Sigmoid colon (tissue), 7 donors: Measurements from ENCODE around the gene SCN10A. TPM values are rescaled to one million over a fixed set of nuclear protein-coding genes. Genes with fewer than 3 reads are reported as not detected.

Experiments used
- DNase-seq: peaks from one replicate; pipeline ENCODE4 v3.0.0-alpha.2; 2019
- H3K27ac ChIP-seq, 4 donors: fragments of 200-600 bp; sonication (generic); one replicate each; pipeline ENCODE4 v1.5.1; 2016 to 2019; ENCODE audit warnings: mild to moderate bottlenecking in 1 of 4
- H3K27me3 ChIP-seq, 3 donors: fragments of 200-600 bp; sonication (generic); one replicate each; pipeline ENCODE4 v1.5.1; 2019; ENCODE audit warnings: mild to moderate bottlenecking in 1 of 3
- H3K36me3 ChIP-seq, 4 donors: fragments of 200-600 bp; sonication (generic); one replicate each; pipeline ENCODE4 v1.5.1; 2016 to 2019
- H3K4me1 ChIP-seq, 4 donors: fragments of 200-600 bp; sonication (generic); one replicate each; pipeline ENCODE4 v1.5.1; 2017 to 2019
- H3K4me3 ChIP-seq, 4 donors: fragments of 200-600 bp; sonication (generic); one replicate each; pipeline ENCODE4 v1.5.1; 2017 to 2019; ENCODE audit warnings: mild to moderate bottlenecking in 2 of 4, moderate library complexity in 1 of 4
- H3K9me3 ChIP-seq, 4 donors: fragments of 200-600 bp in 3 of 4; sonication (generic) in 3 of 4; one replicate each; pipeline versions ENCODE4 v1.5.1 to v1.6.1; 2013 to 2019
- EP300 ChIP-seq, 4 donors: sonication (generic); formaldehyde crosslinking; IDR thresholded peaks; one replicate each; pipeline ENCODE4 v1.6.1; 2017; ENCODE audit warnings: antibody characterized with exemption in 4 of 4
- POLR2A ChIP-seq, 2 donors: fragments of 450-650 bp; IDR thresholded peaks; one replicate each; pipeline ENCODE4 v1.6.1; 2016; ENCODE audit warnings: antibody characterized with exemption in 2 of 2, mild to moderate bottlenecking in 2 of 2, moderate library complexity in 2 of 2
- POLR2AphosphoS5 ChIP-seq, 4 donors: sonication (generic); formaldehyde crosslinking; IDR thresholded peaks; one replicate each; pipeline ENCODE4 v1.6.1; 2017; ENCODE audit warnings: antibody characterized with exemption in 4 of 4
- WGBS, 2 donors: extraction: QIAGEN DNeasy Blood & Tissue Kit; methylation state at CpG; one replicate each; pipeline ENCODE4 v1.1.7; 2013; 5-methylcytosine and 5-hydroxymethylcytosine counted together
- intact Hi-C: fragments of 100-400 bp; cut with DNase I; formaldehyde crosslinking; loops from one replicate; pipeline ENCODE4 v1.15.1; 2023
- polyA plus RNA-seq, 3 donors: library from polyadenylated mRNA; stranded (reverse); fragments of 200-250 nt; gene quantifications; one replicate each; pipeline ENCODE4 v1.2.3, GENCODE V29; 2013
- total RNA-seq, 4 donors: library from RNA; depleted of rRNA; stranded (reverse); fragments of >200 nt; gene quantifications; one replicate each; pipeline ENCODE4 v1.1.0, GENCODE V29; 2016
- TF ChIP-seq, protein P1 (sequence below), 4 experiments: fragments of 450-650 bp in 3 of 4; fragments of 200-600 bp in 1 of 4; IDR thresholded peaks; one replicate each; pipeline ENCODE4 v1.5.1; 2016 to 2019; ENCODE audit warnings: antibody characterized with exemption in 4 of 4, mild to moderate bottlenecking in 3 of 4, moderate library complexity in 2 of 4
- donor health status: healthy with polysubstance abuse.
- donor health status: Bipolar disorder and iron deficiency.
- donor health status: healthy.

The SCN10A gene
- total and polyA plus RNA-seq, 7 donors, result not detected

DNA sequence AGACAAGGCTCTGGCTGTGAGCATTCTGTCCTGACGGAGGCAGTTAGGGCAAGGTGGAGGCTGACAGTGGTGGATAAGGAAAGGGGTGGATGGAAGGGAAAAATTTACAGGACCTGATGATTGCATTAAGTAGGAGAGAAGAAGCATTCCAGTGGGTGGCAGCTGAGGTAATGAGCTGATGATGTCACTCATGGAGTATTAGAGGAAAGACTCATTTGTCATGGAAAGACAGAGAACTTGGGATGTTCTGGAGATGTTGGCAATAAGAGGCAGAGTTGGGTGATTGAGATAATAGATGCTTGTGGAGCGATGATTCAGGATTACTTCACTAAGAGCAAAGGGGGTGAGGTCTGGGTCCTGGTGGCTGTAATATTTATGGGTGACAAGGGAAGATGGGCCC, 102.9 kb downstream of the SCN10A start:
- H3K9me3 ChIP-seq, result no peaks in the 10 kb centered on the region
- no peak for TF ChIP-seq EP300 (IDR thresholded peaks at IDR 0.05)
- TF ChIP-seq, protein P1, sequence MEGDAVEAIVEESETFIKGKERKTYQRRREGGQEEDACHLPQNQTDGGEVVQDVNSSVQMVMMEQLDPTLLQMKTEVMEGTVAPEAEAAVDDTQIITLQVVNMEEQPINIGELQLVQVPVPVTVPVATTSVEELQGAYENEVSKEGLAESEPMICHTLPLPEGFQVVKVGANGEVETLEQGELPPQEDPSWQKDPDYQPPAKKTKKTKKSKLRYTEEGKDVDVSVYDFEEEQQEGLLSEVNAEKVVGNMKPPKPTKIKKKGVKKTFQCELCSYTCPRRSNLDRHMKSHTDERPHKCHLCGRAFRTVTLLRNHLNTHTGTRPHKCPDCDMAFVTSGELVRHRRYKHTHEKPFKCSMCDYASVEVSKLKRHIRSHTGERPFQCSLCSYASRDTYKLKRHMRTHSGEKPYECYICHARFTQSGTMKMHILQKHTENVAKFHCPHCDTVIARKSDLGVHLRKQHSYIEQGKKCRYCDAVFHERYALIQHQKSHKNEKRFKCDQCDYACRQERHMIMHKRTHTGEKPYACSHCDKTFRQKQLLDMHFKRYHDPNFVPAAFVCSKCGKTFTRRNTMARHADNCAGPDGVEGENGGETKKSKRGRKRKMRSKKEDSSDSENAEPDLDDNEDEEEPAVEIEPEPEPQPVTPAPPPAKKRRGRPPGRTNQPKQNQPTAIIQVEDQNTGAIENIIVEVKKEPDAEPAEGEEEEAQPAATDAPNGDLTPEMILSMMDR (IDR thresholded peaks at IDR 0.05), result no peak
- no peak for TF ChIP-seq POLR2AphosphoS5 (IDR thresholded peaks at IDR 0.05)
- TF ChIP-seq POLR2A (IDR thresholded peaks at IDR 0.05), result no peak
- WGBS, 2 donors, result 91 to 94% methylated on average over 2 of the region's 2 CpGs
- no peak overlapping the region for H3K4me3 ChIP-seq
- H3K36me3 ChIP-seq, result no peaks in the 10 kb centered on the region
- H3K27me3 ChIP-seq, result no peaks in the 10 kb centered on the region
- H3K4me1 ChIP-seq, result no peaks in the 10 kb centered on the region
- no peak overlapping the region for H3K27ac ChIP-seq
- DNase-seq, result no peak
- intact Hi-C loops, result no loop called here

DNA sequence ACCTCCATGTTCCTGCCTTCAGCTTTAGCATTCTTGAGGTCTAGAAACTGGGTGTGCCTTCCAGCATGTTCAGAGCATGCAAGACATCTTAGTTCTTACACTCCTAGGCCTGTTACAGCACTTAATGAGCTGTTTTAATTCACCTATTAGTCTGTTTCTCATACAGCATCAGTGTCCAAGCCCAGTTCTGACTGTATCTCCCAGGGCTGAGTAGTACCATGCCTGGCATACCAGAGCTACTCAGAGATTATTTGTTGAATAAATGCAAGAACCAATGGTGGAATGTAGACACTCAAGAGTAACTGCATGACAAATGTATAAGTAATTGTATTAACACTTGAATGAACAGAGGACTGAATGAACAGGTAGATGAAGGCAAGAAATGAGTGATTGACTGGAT, 104.7 kb downstream of the SCN10A start:
- Histone ChIP-seq H3K9me3 (no peaks in the 10 kb centered on the region), H3K27me3 (no peaks in the 10 kb centered on the region), H3K36me3 (no peaks in the 10 kb centered on the region), H3K4me3 (no peak overlapping the region), H3K27ac (no peak overlapping the region), H3K4me1 (no peaks in the 10 kb centered on the region)
- DNase-seq, result no peak
- intact Hi-C loops, result no loop called here
- TF ChIP-seq POLR2A (IDR thresholded peaks at IDR 0.05) (no peak), POLR2AphosphoS5 (IDR thresholded peaks at IDR 0.05) (no peak), EP300 (IDR thresholded peaks at IDR 0.05) (no peak)
- TF ChIP-seq, protein P1 (IDR thresholded peaks at IDR 0.05), result no peak

DNA sequence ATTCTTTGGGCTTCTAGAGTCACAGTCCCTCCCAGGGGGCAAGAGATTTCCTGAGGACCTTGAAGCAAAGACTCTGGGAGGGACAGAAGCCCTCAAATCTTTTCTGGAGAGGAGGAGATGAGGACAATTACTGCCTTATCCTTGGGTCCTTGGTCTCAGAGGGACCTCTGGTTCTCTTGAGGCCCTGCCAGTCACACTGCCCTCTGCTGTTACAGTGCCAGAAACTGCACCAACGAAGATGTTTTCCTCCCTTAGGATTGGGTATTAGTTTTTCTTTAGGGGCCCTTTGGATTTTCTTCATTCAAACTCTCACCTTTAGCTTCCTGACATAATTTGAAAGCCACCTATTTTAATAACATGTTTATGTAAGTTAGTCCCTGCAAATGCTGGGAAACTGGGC, 108.3 kb downstream of the SCN10A start:
- H3K36me3 ChIP-seq, result no peaks in the 10 kb centered on the region

DNA sequence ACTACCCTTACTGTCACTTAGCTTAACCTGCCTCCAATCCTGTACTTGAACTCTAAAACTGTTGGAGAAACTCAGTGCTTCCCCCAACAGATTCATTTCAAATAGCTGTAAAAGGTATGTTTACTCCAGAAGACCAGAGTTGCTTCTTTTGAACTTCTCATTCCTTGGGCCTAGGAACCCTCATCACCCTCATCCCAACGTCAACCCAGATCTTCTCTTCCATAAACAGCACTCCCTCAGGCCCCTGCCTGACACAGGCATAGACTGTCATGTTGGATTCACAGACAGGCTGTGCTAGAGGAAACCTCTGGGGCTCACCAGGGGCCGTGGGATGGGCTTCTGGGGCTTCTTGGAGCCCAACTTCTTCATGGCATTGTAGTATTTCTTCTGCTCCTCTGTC, 109.1 kb downstream of the SCN10A start:
- TF ChIP-seq, protein P1 (IDR thresholded peaks at IDR 0.05), result no peak
- TF ChIP-seq POLR2AphosphoS5 (IDR thresholded peaks at IDR 0.05) (no peak), POLR2A (IDR thresholded peaks at IDR 0.05) (no peak), EP300 (IDR thresholded peaks at IDR 0.05) (no peak)

More for the DNA sequence above, 108.3 kb downstream of the SCN10A start:
- no peaks in the 10 kb centered on the region for H3K4me1 ChIP-seq
- no peaks in the 10 kb centered on the region for H3K27me3 ChIP-seq
- WGBS, 2 donors, result 5 to 22% methylated on average over 1 of the region's 1 CpG
- H3K9me3 ChIP-seq, result no peaks in the 10 kb centered on the region
- intact Hi-C loops, result no loop called here
- no peak overlapping the region for H3K27ac ChIP-seq
- no peak overlapping the region for H3K4me3 ChIP-seq
- no peak for DNase-seq
- TF ChIP-seq, protein P1 (IDR thresholded peaks at IDR 0.05), result no peak
- TF ChIP-seq POLR2A (IDR thresholded peaks at IDR 0.05), result no peak
- TF ChIP-seq POLR2AphosphoS5 (IDR thresholded peaks at IDR 0.05), result no peak
- no peak for TF ChIP-seq EP300 (IDR thresholded peaks at IDR 0.05)

DNA sequence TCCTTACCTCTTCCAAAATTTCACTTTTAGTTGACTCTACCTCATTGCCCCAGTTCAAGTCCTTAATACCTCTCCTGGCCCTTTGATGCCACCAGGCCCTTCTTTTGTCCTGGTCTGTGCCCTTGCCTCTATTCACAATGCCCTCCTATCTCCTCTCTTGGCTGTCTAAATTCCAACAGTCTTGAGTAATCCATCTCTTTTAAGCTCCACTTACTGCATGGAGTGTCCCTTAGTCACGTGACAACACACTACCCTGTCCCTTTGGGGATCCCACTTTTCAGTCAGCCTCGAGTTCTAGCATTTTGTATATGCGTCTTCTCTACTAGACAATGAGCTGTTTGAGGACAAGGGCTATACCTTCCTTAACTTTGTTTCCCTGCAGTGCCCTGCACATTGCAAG, 113.8 kb downstream of the SCN10A start:
- no peaks in the 10 kb centered on the region for H3K27me3 ChIP-seq
- H3K9me3 ChIP-seq, result no peaks in the 10 kb centered on the region
- TF ChIP-seq EP300 (IDR thresholded peaks at IDR 0.05) (no peak), POLR2A (IDR thresholded peaks at IDR 0.05) (no peak), POLR2AphosphoS5 (IDR thresholded peaks at IDR 0.05) (no peak)
- TF ChIP-seq, protein P1 (IDR thresholded peaks at IDR 0.05), result no peak
- intact Hi-C loops, result no loop called here
- 71 to 85% methylated on average over 3 of the region's 3 CpGs for WGBS, 2 donors
- H3K36me3 ChIP-seq, result no peaks in the 10 kb centered on the region
- no peak for DNase-seq
- H3K27ac ChIP-seq, result no peak overlapping the region
- H3K4me3 ChIP-seq, result no peak overlapping the region
- no peaks in the 10 kb centered on the region for H3K4me1 ChIP-seq

More for the DNA sequence above, 109.1 kb downstream of the SCN10A start:
- intact Hi-C loops, result no loop called here
- H3K27me3 ChIP-seq, result no peaks in the 10 kb centered on the region
- H3K27ac ChIP-seq, result no peak overlapping the region
- H3K9me3 ChIP-seq, result no peaks in the 10 kb centered on the region
- no peaks in the 10 kb centered on the region for H3K4me1 ChIP-seq
- 44 to 61% methylated on average over 2 of the region's 2 CpGs for WGBS, 2 donors
- no peaks in the 10 kb centered on the region for H3K36me3 ChIP-seq
- DNase-seq, result no peak
- H3K4me3 ChIP-seq, result no peak overlapping the region
